8988T (cell line): ENCODE data around the gene CGNL1.

Source experiments
- DNase-seq: peaks from one replicate; pipeline ENCODE4 v3.0.0; 2011

The CGNL1 gene

GRCh38 chr15:57388464-57388863 lies 12.2 kb downstream of the CGNL1 start:
- no peak for DNase-seq

- no peak for DNase-seq
These were observed 13.7 kb downstream of the CGNL1 start for GRCh38 chr15:57389991-57390390.

- no peak for DNase-seq
These were observed 14.3 kb downstream of the CGNL1 start for GRCh38 chr15:57390583-57390982.

GRCh38 chr15:57391537-57391936 lies 15.2 kb downstream of the CGNL1 start:
- DNase-seq = no peak

- no peak for DNase-seq
These were observed 16.8 kb downstream of the CGNL1 start for GRCh38 chr15:57393061-57393460.

GRCh38 chr15:57395292-57395691 lies 19.0 kb downstream of the CGNL1 start:
- no peak for DNase-seq

- DNase-seq = no peak
These were observed 22.0 kb downstream of the CGNL1 start for GRCh38 chr15:57398336-57398735.

- no peak for DNase-seq
These were observed 25.2 kb downstream of the CGNL1 start for GRCh38 chr15:57401546-57401945.

GRCh38 chr15:57403017-57403416 lies 26.7 kb downstream of the CGNL1 start:
- no peak for DNase-seq

GRCh38 chr15:57403566-57404325 lies 27.4 kb downstream of the CGNL1 start:
- no peak for DNase-seq

- no peak for DNase-seq
These were observed 28.8 kb downstream of the CGNL1 start for GRCh38 chr15:57405133-57405532.

- DNase-seq = no peak
These were observed 29.9 kb downstream of the CGNL1 start for GRCh38 chr15:57406062-57406772.

GRCh38 chr15:57410373-57410772 lies 34.1 kb downstream of the CGNL1 start:
- no peak for DNase-seq

GRCh38 chr15:57411945-57412768 lies 35.9 kb downstream of the CGNL1 start:
- DNase-seq = no peak

GRCh38 chr15:57415602-57416001 lies 39.3 kb downstream of the CGNL1 start:
- DNase-seq = no peak

GRCh38 chr15:57418635-57419034 lies 42.3 kb downstream of the CGNL1 start:
- DNase-seq = no peak

- DNase-seq = no peak
These were observed 43.0 kb downstream of the CGNL1 start for GRCh38 chr15:57419335-57419734.

- DNase-seq = no peak
These were observed 44.8 kb downstream of the CGNL1 start for GRCh38 chr15:57421110-57421509.

- no peak for DNase-seq
These were observed 45.2 kb downstream of the CGNL1 start for GRCh38 chr15:57421551-57421950.

GRCh38 chr15:57422113-57422754 lies 45.9 kb downstream of the CGNL1 start:
- DNase-seq = no peak

GRCh38 chr15:57423599-57424140 lies 47.4 kb downstream of the CGNL1 start:
- no peak for DNase-seq

GRCh38 chr15:57424628-57425405 lies 48.5 kb downstream of the CGNL1 start:
- no peak for DNase-seq
